Measurements from ENCODE around the gene PAAF1. TPM values are rescaled to one million over a fixed set of nuclear protein-coding genes. Genes with fewer than 3 reads are reported as not detected.

Gene PAAF1
- total RNA-seq (2014; rRNA removed; shearing (Covaris generic)) (6.2 and 6.7 TPM in 2 replicates), polyA plus RNA-seq (2016; fragmentation: Nextera tagmentation; extraction: Ambion mirVana) (24.1 and 27.2 TPM in 2 replicates)

GRCh38 chr11:73876424-73877310 is at the start of gene PAAF1, which contains the start of gene COA4:
TSS of gene PAAF1 (plus strand) at chr11:73876999. CDS start at chr11:73877022, 23 bp downstream.
TSS of gene COA4 (minus strand) at chr11:73876846. CDS start at chr11:73873378, 3,468 bp downstream.
- no peaks in the 10 kb centered on the region for H3K9me3 ChIP-seq (ENCODE audit: low read depth)
- no peaks in the 10 kb centered on the region for H4K20me1 ChIP-seq (ENCODE audit: insufficient read depth)
- 0 out of 2 replicates have a peak, but pooled peaks cover under 1% of the 10 kb centered on the region for H3F3A ChIP-seq (ENCODE audit: insufficient read depth)
- peak within 1 kb of the TSS; percentile 98 for H3K4me3 ChIP-seq
- no peaks in the 10 kb centered on the region for H3K9me2 ChIP-seq (ENCODE audit: insufficient read depth)
- peak within 1 kb of the TSS; percentile 91 for H2AFZ ChIP-seq
- peaks cover 8% of the 10 kb centered on the region for H3K4me1 ChIP-seq (ENCODE audit: insufficient read depth)
- H3K36me3 ChIP-seq (ENCODE audit: low read depth): peaks cover 4% of the 10 kb centered on the region; the same call in 1 of the 2 replicates
- H3K79me2 ChIP-seq (ENCODE audit: insufficient read depth): peaks cover 62% of the 10 kb centered on the region
- no peaks in the 10 kb centered on the region for H3K27me3 ChIP-seq (replicated peaks; ENCODE audit: insufficient read depth)
- H3K9ac ChIP-seq: peak within 1 kb of the TSS; percentile 91
- 1% methylated on average over 53 to 57 of the region's 57 CpGs for WGBS, 2 experiments (ENCODE audit: low coverage in 1 of 2, low lambda C conversion rate in 2 of 2, missing lambda C conversion rate in 2 of 2)
- no peak for TF ChIP-seq EZH2 (IDR thresholded peaks at IDR 0.05; ENCODE audit: insufficient read depth, poor library complexity, severe bottlenecking)
- TF ChIP-seq EZH2phosphoT487 (IDR thresholded peaks at IDR 0.05; ENCODE audit: insufficient read depth, low read depth): no peak
- DNase-seq: peak; percentile 97
- H3K4me2 ChIP-seq (ENCODE audit: unreplicated experiment): peak within 1 kb of the TSS; percentile 94
- in situ Hi-C loops (cut with MboI): no loop called here
- H3K27ac ChIP-seq: peak within 1 kb of the TSS; percentile 81

- no peaks in the 10 kb centered on the region for H3K79me2 ChIP-seq (ENCODE audit: insufficient read depth)
- H3K4me2 ChIP-seq (ENCODE audit: unreplicated experiment): no peak overlapping the region
- H3K9me3 ChIP-seq (ENCODE audit: low read depth): no peaks in the 10 kb centered on the region
- H3K27ac ChIP-seq: no peak overlapping the region
- no peaks in the 10 kb centered on the region for H3K36me3 ChIP-seq (ENCODE audit: low read depth)
- H2AFZ ChIP-seq: no peak overlapping the region
- no peaks in the 10 kb centered on the region for H3F3A ChIP-seq (ENCODE audit: insufficient read depth)
- DNase-seq: no peak
- in situ Hi-C loops (cut with MboI): no loop called here
- 95 to 100% methylated on average over 1 of the region's 1 CpG for WGBS, 2 experiments (ENCODE audit: low coverage in 1 of 2, low lambda C conversion rate in 2 of 2, missing lambda C conversion rate in 2 of 2)
- H4K20me1 ChIP-seq (ENCODE audit: insufficient read depth): no peaks in the 10 kb centered on the region
- no peak overlapping the region for H3K4me3 ChIP-seq
- H3K9me2 ChIP-seq (ENCODE audit: insufficient read depth): no peaks in the 10 kb centered on the region
- TF ChIP-seq EZH2phosphoT487 (IDR thresholded peaks at IDR 0.05; ENCODE audit: insufficient read depth, low read depth) (no peak), EZH2 (IDR thresholded peaks at IDR 0.05; ENCODE audit: insufficient read depth, poor library complexity, severe bottlenecking) (no peak)
- no peaks in the 10 kb centered on the region for H3K27me3 ChIP-seq (replicated peaks; ENCODE audit: insufficient read depth)
- no peak overlapping the region for H3K9ac ChIP-seq
- no peaks in the 10 kb centered on the region for H3K4me1 ChIP-seq (ENCODE audit: insufficient read depth)
These were observed 46.5 kb upstream of the PAAF1 start for GRCh38 chr11:73830261-73830660.

- H3K9me3 ChIP-seq (ENCODE audit: low read depth): no peaks in the 10 kb centered on the region
- no peaks in the 10 kb centered on the region for H3K4me1 ChIP-seq (ENCODE audit: insufficient read depth)
- H3K36me3 ChIP-seq (ENCODE audit: low read depth): no peaks in the 10 kb centered on the region
- H3F3A ChIP-seq (ENCODE audit: insufficient read depth): 0 out of 2 replicates have a peak, but pooled peaks cover 2% of the 10 kb centered on the region
- no peaks in the 10 kb centered on the region for H3K9me2 ChIP-seq (ENCODE audit: insufficient read depth)
- 68 to 71% methylated on average over 2 of the region's 2 CpGs for WGBS, 2 experiments (ENCODE audit: low coverage in 1 of 2, low lambda C conversion rate in 2 of 2, missing lambda C conversion rate in 2 of 2)
- in situ Hi-C loops (cut with MboI): no loop called here
- H3K79me2 ChIP-seq (ENCODE audit: insufficient read depth): no peaks in the 10 kb centered on the region
- DNase-seq: no peak
- no peak overlapping the region for H3K27ac ChIP-seq
- no peaks in the 10 kb centered on the region for H4K20me1 ChIP-seq (ENCODE audit: insufficient read depth)
- H3K4me3 ChIP-seq: no peak overlapping the region
- no peak overlapping the region for H3K9ac ChIP-seq
- H3K4me2 ChIP-seq (ENCODE audit: unreplicated experiment): no peak overlapping the region
- TF ChIP-seq EZH2 (IDR thresholded peaks at IDR 0.05; ENCODE audit: insufficient read depth, poor library complexity, severe bottlenecking) (no peak), EZH2phosphoT487 (IDR thresholded peaks at IDR 0.05; ENCODE audit: insufficient read depth, low read depth) (no peak)
- H2AFZ ChIP-seq: no peak overlapping the region
- no peaks in the 10 kb centered on the region for H3K27me3 ChIP-seq (replicated peaks; ENCODE audit: insufficient read depth)
These were observed 43.7 kb upstream of the PAAF1 start for GRCh38 chr11:73833067-73833466.

GRCh38 chr11:73838443-73839122 is 38.2 kb upstream of the PAAF1 start:
- Histone ChIP-seq H3K4me1 (ENCODE audit: insufficient read depth) (peaks cover 8% of the 10 kb centered on the region; the same call in 1 of the 2 replicates), H3K4me3 (no peak overlapping the region), H3K9me3 (ENCODE audit: low read depth) (no peaks in the 10 kb centered on the region), H3K9me2 (ENCODE audit: insufficient read depth) (no peaks in the 10 kb centered on the region), H3K79me2 (ENCODE audit: insufficient read depth) (no peaks in the 10 kb centered on the region), H3K9ac (no peak overlapping the region), H3F3A (ENCODE audit: insufficient read depth) (0 out of 2 replicates have a peak, but pooled peaks cover 8% of the 10 kb centered on the region), H3K36me3 (ENCODE audit: low read depth) (no peaks in the 10 kb centered on the region), H3K27me3 (replicated peaks; ENCODE audit: insufficient read depth) (no peaks in the 10 kb centered on the region), H2AFZ (no peak overlapping the region), H4K20me1 (ENCODE audit: insufficient read depth) (no peaks in the 10 kb centered on the region), H3K27ac (no peak overlapping the region), H3K4me2 (ENCODE audit: unreplicated experiment) (no peak overlapping the region)
- TF ChIP-seq EZH2 (IDR thresholded peaks at IDR 0.05; ENCODE audit: insufficient read depth, poor library complexity, severe bottlenecking) (no peak), EZH2phosphoT487 (IDR thresholded peaks at IDR 0.05; ENCODE audit: insufficient read depth, low read depth) (no peak)
- 86% methylated on average over 3 of the region's 3 CpGs for WGBS, 2 experiments (ENCODE audit: low coverage in 1 of 2, low lambda C conversion rate in 2 of 2, missing lambda C conversion rate in 2 of 2)
- DNase-seq: peak; percentile 33
- in situ Hi-C loops (cut with MboI): no loop called here
